Prostate gland (tissue), 2 donors: ENCODE data around the gene RXYLT1.

Experiments used
- CTCF ChIP-seq, 4 experiments: fragments of 200-600 bp in 2 of 4; fragments of 450-650 bp in 2 of 4; sonication (generic) in 2 of 4; IDR thresholded peaks; 1 replicate in 3 of 4; 2 replicates in 1 of 4; pipeline ENCODE4 v1.5.1; 2016 to 2019; ENCODE audit warnings: antibody characterized with exemption in 4 of 4, mild to moderate bottlenecking in 2 of 4, moderate library complexity in 2 of 4
- POLR2A ChIP-seq: fragments of 450-650 bp; IDR thresholded peaks from one replicate; pipeline ENCODE4 v1.6.1; 2016; ENCODE audit warnings: antibody characterized with exemption, mild to moderate bottlenecking

GRCh38 chr12:63853978-63854377 lies 74.3 kb downstream of the RXYLT1 start:
- TF ChIP-seq CTCF (IDR thresholded peaks at IDR 0.05) (no peak), POLR2A (no peak)
